ENCODE results near the gene AKR1C4. TPM values are rescaled to one million over a fixed set of nuclear protein-coding genes. Genes with fewer than 3 reads are reported as not detected.
"Not testable (repeated sequence)": the region's sequence is repeated elsewhere in the genome, so short reads cannot be mapped to it uniquely, and the experiment has no call there.

AKR1C4 gene
- not detected in 2 replicates for total RNA-seq

- Mint-ChIP-seq H3K4me3 (no peak within 1 kb of the TSS), H3K36me3 (ENCODE audit: low read depth) (no peaks in the 10 kb centered on the region), H3K27ac (no peak within 1 kb of the TSS), H3K9me3 (peaks cover 10% of the 10 kb centered on the region), H3K4me1 (ENCODE audit: low read depth) (no peaks in the 10 kb centered on the region), H3K27me3 (ENCODE audit: insufficient read depth) (peaks cover 5% of the 10 kb centered on the region)
- DNase-seq (ENCODE audit: low spot score): no peak
- intact Hi-C loops (cut with micrococcal nuclease): no loop called here
Observed at GRCh38 chr10:5196702-5197113, at the start of gene AKR1C4. TSS of gene AKR1C4 (plus strand) at chr10:5196837. CDS start at chr10:5196868, 31 bp downstream.

DNA sequence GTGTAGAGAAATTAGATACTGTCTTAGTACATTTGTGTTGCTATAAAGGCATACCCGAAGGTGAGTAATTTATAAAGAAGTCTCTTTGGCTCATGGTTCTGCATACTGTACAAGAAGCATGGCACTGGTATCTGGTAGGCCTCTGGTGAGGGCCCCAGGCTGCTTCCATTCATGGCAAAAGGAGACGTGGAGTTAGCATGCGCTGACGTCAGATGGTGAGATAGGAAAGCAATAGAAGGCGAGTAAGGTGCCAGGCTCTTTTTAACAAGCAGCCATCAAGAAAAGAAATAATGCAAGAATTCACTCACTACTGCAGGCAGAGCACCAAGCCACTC, 49.8 kb upstream of the AKR1C4 start:
- intact Hi-C loops (cut with micrococcal nuclease): no loop called here
- no peak for DNase-seq (ENCODE audit: low spot score)
- Mint-ChIP-seq H3K27ac (no peak overlapping the region), H3K36me3 (ENCODE audit: low read depth) (no peaks in the 10 kb centered on the region), H3K4me3 (no peak overlapping the region), H3K4me1 (ENCODE audit: low read depth) (no peaks in the 10 kb centered on the region), H3K27me3 (ENCODE audit: insufficient read depth) (peaks cover 1% of the 10 kb centered on the region), H3K9me3 (peaks cover 28% of the 10 kb centered on the region)

DNA sequence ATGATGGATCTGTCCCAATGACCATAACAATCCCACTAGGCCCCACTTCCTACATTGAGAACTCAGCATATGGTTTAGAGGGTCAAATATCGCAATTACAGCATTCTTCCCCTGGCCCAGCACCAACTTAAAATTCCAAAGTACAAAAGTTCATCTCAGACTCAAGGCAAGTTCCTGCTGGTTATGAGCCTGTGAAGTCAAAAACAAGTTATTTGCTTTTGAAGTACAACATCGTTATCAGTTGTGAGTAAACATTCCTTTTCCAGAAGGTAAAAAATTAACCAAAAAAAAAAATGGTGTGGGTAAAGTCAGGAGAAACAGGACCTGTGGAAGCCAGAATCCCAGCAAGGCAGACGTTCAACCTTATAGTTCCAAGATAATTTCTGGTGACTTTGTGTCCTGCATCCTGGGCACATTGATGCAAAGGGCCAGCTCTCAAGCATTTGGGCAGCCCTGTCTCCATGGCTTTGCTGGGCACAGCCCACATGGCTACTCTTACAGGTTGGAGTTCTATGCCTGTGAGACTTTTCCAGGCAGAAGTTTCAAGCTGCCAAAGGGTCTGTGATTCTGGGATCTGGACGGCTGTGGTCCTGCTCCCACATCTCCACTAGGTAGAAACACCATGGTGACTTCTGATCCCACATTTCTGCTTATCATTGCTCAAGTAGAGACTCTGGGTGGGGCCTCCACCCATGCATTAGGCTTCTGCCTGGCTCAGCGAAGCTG, 49.2 kb upstream of the AKR1C4 start:
- Mint-ChIP-seq H3K4me3 (no peak overlapping the region), H3K4me1 (ENCODE audit: low read depth) (no peaks in the 10 kb centered on the region), H3K27ac (no peak overlapping the region), H3K36me3 (ENCODE audit: low read depth) (no peaks in the 10 kb centered on the region), H3K27me3 (ENCODE audit: insufficient read depth) (no peaks in the 10 kb centered on the region), H3K9me3 (peaks cover 23% of the 10 kb centered on the region)
- intact Hi-C loops (cut with micrococcal nuclease): no loop called here
- no peak for DNase-seq (ENCODE audit: low spot score)

- H3K4me1 Mint-ChIP-seq (ENCODE audit: low read depth): no peaks in the 10 kb centered on the region
- no peak overlapping the region for H3K27ac Mint-ChIP-seq
- intact Hi-C loops (cut with micrococcal nuclease): no loop called here
- no peak for DNase-seq (ENCODE audit: low spot score)
- H3K36me3 Mint-ChIP-seq (ENCODE audit: low read depth): no peaks in the 10 kb centered on the region
- H3K27me3 Mint-ChIP-seq (ENCODE audit: insufficient read depth): no peaks in the 10 kb centered on the region
- H3K9me3 Mint-ChIP-seq: peaks cover 26% of the 10 kb centered on the region
- no peak overlapping the region for H3K4me3 Mint-ChIP-seq
Observed at GRCh38 chr10:5147981-5148677, 48.5 kb upstream of the AKR1C4 start.

- DNase-seq (ENCODE audit: low spot score): no peak
- Mint-ChIP-seq H3K27me3 (ENCODE audit: insufficient read depth) (no peaks in the 10 kb centered on the region), H3K9me3 (peaks cover 29% of the 10 kb centered on the region), H3K4me3 (no peak overlapping the region), H3K36me3 (ENCODE audit: low read depth) (no peaks in the 10 kb centered on the region), H3K27ac (no peak overlapping the region), H3K4me1 (ENCODE audit: low read depth) (no peaks in the 10 kb centered on the region)
- intact Hi-C loops (cut with micrococcal nuclease): no loop called here
Observed at GRCh38 chr10:5148678-5149032, 48.0 kb upstream of the AKR1C4 start.

DNA sequence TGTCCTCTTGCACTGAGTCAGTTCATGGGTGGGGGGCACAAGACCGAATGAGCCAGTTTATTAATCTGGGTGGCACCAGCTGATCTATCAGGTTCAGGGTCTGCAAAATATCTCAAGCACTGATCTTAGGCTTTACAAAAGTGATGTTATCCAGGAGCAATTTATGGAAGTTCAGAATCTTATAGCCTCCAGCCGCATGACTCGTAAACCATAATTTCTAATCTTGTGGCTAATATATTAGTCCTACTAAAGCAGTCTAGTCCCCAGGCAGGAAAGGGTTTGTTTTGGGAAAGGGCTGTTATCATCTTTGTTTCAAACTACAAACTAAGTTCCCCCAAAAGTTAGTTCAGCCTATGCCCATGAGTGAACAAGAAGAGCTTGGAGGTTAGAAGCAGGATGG, 45.6 kb upstream of the AKR1C4 start:
- H3K27me3 Mint-ChIP-seq (ENCODE audit: insufficient read depth): no peaks in the 10 kb centered on the region
- no peaks in the 10 kb centered on the region for H3K4me1 Mint-ChIP-seq (ENCODE audit: low read depth)
- peaks cover 29% of the 10 kb centered on the region for H3K9me3 Mint-ChIP-seq
- no peak overlapping the region for H3K4me3 Mint-ChIP-seq
- no peaks in the 10 kb centered on the region for H3K36me3 Mint-ChIP-seq (ENCODE audit: low read depth)
- intact Hi-C loops (cut with micrococcal nuclease): no loop called here
- no peak overlapping the region for H3K27ac Mint-ChIP-seq
- no peak for DNase-seq (ENCODE audit: low spot score)

GRCh38 chr10:5155951-5156350, 40.7 kb upstream of the AKR1C4 start:
- Mint-ChIP-seq H3K4me3 (no peak overlapping the region), H3K36me3 (ENCODE audit: low read depth) (no peaks in the 10 kb centered on the region), H3K27ac (no peak overlapping the region), H3K27me3 (ENCODE audit: insufficient read depth) (peaks cover 2% of the 10 kb centered on the region), H3K4me1 (ENCODE audit: low read depth) (no peaks in the 10 kb centered on the region), H3K9me3 (peaks cover 11% of the 10 kb centered on the region)
- DNase-seq (ENCODE audit: low spot score): no peak
- intact Hi-C loops (cut with micrococcal nuclease): no loop called here

GRCh38 chr10:5157501-5157900, 39.1 kb upstream of the AKR1C4 start:
- Mint-ChIP-seq H3K36me3 (ENCODE audit: low read depth) (no peaks in the 10 kb centered on the region), H3K27ac (no peak overlapping the region), H3K4me3 (no peak overlapping the region), H3K4me1 (ENCODE audit: low read depth) (no peaks in the 10 kb centered on the region), H3K27me3 (ENCODE audit: insufficient read depth) (peaks cover 2% of the 10 kb centered on the region), H3K9me3 (peaks cover 14% of the 10 kb centered on the region)
- intact Hi-C loops (cut with micrococcal nuclease): no loop called here
- no peak for DNase-seq (ENCODE audit: low spot score)

DNA sequence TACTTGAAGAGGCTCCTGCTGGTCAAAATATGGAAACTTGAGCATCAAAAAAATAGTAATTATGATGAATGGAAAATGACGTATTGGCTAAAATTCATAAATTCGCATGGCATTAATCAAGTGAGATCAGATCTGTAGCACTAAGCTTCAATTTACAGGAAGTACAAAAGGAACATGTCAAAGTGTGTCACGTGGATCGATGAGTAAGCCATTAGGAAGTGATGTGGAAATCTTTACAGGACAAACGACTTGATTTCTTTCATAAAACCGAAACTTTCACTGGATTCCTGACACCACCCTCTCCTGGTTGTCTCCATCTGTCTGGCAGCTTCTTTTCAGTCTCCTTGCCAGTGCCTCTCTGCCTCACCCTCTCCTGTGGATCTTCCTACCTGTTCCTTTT, 37.5 kb upstream of the AKR1C4 start:
- DNase-seq (ENCODE audit: low spot score): no peak
- H3K27me3 Mint-ChIP-seq (ENCODE audit: insufficient read depth): peaks cover 2% of the 10 kb centered on the region
- H3K9me3 Mint-ChIP-seq: peaks cover 19% of the 10 kb centered on the region
- no peaks in the 10 kb centered on the region for H3K4me1 Mint-ChIP-seq (ENCODE audit: low read depth)
- no peaks in the 10 kb centered on the region for H3K36me3 Mint-ChIP-seq (ENCODE audit: low read depth)
- intact Hi-C loops (cut with micrococcal nuclease): no loop called here
- no peak overlapping the region for H3K4me3 Mint-ChIP-seq
- no peak overlapping the region for H3K27ac Mint-ChIP-seq

DNA sequence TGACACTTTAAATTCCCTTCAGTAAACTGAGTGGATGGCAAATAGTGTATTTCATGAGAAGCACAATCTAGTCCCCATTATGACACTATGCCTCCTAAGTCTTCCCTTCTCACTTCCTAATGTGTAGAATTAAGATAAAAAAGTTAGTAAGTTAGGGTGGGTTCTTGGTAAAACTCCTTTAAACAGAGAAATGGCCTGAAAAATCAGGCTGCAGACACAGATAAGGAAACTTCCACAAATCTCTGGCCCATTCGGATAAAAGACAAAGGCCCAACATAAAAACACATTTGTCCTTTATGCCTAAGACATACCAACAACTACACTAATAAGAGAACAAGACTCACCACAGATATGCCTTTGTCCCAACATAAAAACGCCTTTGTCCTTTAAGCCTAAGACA, 33.1 kb upstream of the AKR1C4 start:
- Mint-ChIP-seq H3K4me1 (ENCODE audit: low read depth) (no peaks in the 10 kb centered on the region), H3K9me3 (peaks cover 56% of the 10 kb centered on the region), H3K36me3 (ENCODE audit: low read depth) (peaks cover 3% of the 10 kb centered on the region), H3K27me3 (ENCODE audit: insufficient read depth) (peaks cover 2% of the 10 kb centered on the region), H3K4me3 (no peak overlapping the region), H3K27ac (no peak overlapping the region)
- intact Hi-C loops (cut with micrococcal nuclease): no loop called here
- no peak for DNase-seq (ENCODE audit: low spot score)

DNA sequence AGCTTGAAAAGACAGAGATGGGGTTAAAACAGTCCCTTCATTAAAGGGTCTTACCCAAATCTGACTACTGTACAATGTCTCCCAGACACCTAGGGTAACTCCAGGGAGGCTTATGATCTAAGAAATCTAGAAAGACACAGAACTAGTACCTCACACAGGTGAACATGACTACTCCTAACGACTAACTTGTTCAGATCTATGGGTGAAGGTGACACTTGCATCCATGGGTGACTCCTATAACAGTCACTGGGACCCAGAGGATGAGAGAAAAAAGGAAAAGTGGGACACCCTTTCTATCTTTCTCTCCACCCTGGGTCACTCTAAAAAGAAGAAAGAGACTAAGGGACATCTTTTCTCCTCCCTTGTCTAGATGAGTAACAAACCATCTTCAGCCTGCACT, 30.9 kb upstream of the AKR1C4 start:
- Mint-ChIP-seq H3K27me3 (ENCODE audit: insufficient read depth) (no peaks in the 10 kb centered on the region), H3K4me1 (ENCODE audit: low read depth) (no peaks in the 10 kb centered on the region), H3K36me3 (ENCODE audit: low read depth) (peaks cover 3% of the 10 kb centered on the region), H3K4me3 (no peak overlapping the region), H3K27ac (no peak overlapping the region), H3K9me3 (peaks cover 64% of the 10 kb centered on the region)
- no peak for DNase-seq (ENCODE audit: low spot score)
- intact Hi-C loops (cut with micrococcal nuclease): no loop called here

DNA sequence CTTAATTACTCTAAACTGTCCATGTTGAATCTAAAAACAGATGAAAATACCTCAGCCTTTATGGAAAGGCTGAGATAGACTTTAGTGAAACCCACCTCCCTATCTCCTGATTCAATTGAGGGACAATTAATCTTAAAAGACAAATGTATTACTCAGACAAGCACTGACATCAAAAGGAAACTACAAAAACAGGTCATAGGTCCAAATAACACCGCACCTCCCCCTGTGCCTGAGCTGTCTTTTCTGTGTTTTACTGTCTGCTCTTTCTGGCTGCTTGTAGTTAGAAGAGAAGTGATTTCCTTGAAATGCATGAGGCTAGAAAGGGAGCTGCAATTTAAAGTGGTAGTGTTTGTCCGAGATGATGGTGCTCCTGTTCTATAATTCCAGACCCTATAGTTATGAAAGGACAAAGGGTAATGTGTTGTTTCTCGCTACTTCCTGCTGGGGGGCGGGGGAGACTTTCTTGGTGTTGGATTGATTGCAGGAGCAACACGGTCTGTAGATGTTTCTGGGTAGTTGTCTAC, 27.7 kb upstream of the AKR1C4 start:
- no peak overlapping the region for H3K27ac Mint-ChIP-seq

GRCh38 chr10:5175581-5175980, 21.1 kb upstream of the AKR1C4 start:
- intact Hi-C loops (cut with micrococcal nuclease); H3K4me1 Mint-ChIP-seq (ENCODE audit: low read depth); DNase-seq (ENCODE audit: low spot score); H3K36me3 Mint-ChIP-seq (ENCODE audit: low read depth); H3K9me3 Mint-ChIP-seq; H3K27me3 Mint-ChIP-seq (ENCODE audit: insufficient read depth); H3K27ac Mint-ChIP-seq; H3K4me3 Mint-ChIP-seq: not testable (repeated sequence)

More for the DNA sequence above, 27.7 kb upstream of the AKR1C4 start:
- no peaks in the 10 kb centered on the region for H3K27me3 Mint-ChIP-seq (ENCODE audit: insufficient read depth)
- intact Hi-C loops (cut with micrococcal nuclease): no loop called here
- DNase-seq (ENCODE audit: low spot score): no peak
- no peaks in the 10 kb centered on the region for H3K4me1 Mint-ChIP-seq (ENCODE audit: low read depth)
- H3K9me3 Mint-ChIP-seq: peaks cover 46% of the 10 kb centered on the region
- H3K36me3 Mint-ChIP-seq (ENCODE audit: low read depth): peaks cover 3% of the 10 kb centered on the region
- no peak overlapping the region for H3K4me3 Mint-ChIP-seq
